ENCODE measurements around the gene JAM3. TPM values are rescaled to one million over a fixed set of nuclear protein-coding genes. Genes with fewer than 3 reads are reported as not detected.

The JAM3 gene
- total and polyA plus RNA-seq, 11 donors, result 11.9 to 56.9 (median 34.0) TPM

- ATAC-seq (no peak), DNase-seq (no peak)
- Histone ChIP-seq H3K27ac (no peak overlapping the region), H3K36me3 (peaks cover 0 to 87% (median 74%) of the 10 kb centered on the region in 9 donors), H3K4me3 (no peak overlapping the region), H3K4me1 (no peaks in the 10 kb centered on the region), H3K27me3 (no peaks in the 10 kb centered on the region), H3K9me3 (no peaks in the 10 kb centered on the region)
- intact Hi-C loops (cut with DNase I), result no loop called here
- WGBS, 4 donors, result 92 to 98% (median 96%) methylated on average over 6 of the region's 6 CpGs
- no peak for TF ChIP-seq CTCF (IDR thresholded peaks at IDR 0.05)
- TF ChIP-seq POLR2A (IDR thresholded peaks at IDR 0.05), result no peak
Measured at GRCh38 chr11:134200688-134201087, 131.8 kb downstream of the JAM3 start.

Other genes starting within 250 kb of the JAM3 start
- gene SPATA19, start 223.6 kb upstream of the JAM3 start, total RNA-seq, result not detected
- not detected for gene SPATA19, start 223.6 kb upstream of the JAM3 start, polyA plus RNA-seq
- gene IGSF9B, start 112.1 kb upstream of the JAM3 start, total RNA-seq, result 10 to 100 TPM; 14.6 to 78.5 (median 43.7) TPM
- 10 to 100 TPM; 30.3 to 38.3 TPM for gene IGSF9B, start 112.1 kb upstream of the JAM3 start, polyA plus RNA-seq
- 10 to 100 TPM in 6 of 9 donors, 1 to 10 TPM in 3; 9.4 to 18.8 (median 11.0) TPM for gene NCAPD3, start 154.9 kb downstream of the JAM3 start, total RNA-seq
- gene NCAPD3, start 154.9 kb downstream of the JAM3 start, polyA plus RNA-seq, result 1 to 10 TPM; 4.7 to 9.8 TPM
- gene VPS26B, start 155.6 kb downstream of the JAM3 start, total RNA-seq, result 10 to 100 TPM; 35.0 to 49.6 (median 37.8) TPM
- gene VPS26B, start 155.6 kb downstream of the JAM3 start, polyA plus RNA-seq, result 10 to 100 TPM; 19.6 to 36.8 TPM
- 10 to 100 TPM; 34.1 to 47.8 (median 41.9) TPM for gene THYN1, start 184.3 kb downstream of the JAM3 start, total RNA-seq
- 10 to 100 TPM; 48.8 to 59.4 TPM for gene THYN1, start 184.3 kb downstream of the JAM3 start, polyA plus RNA-seq
- 10 to 100 TPM; 23.2 to 48.2 (median 38.9) TPM for gene ACAD8, start 184.5 kb downstream of the JAM3 start, total RNA-seq
- 10 to 100 TPM; 21.0 to 37.1 TPM for gene ACAD8, start 184.5 kb downstream of the JAM3 start, polyA plus RNA-seq
- not detected for gene GLB1L3, start 207.3 kb downstream of the JAM3 start, total RNA-seq
- gene GLB1L3, start 207.3 kb downstream of the JAM3 start, polyA plus RNA-seq, result not detected